Stimulated activated CD4-positive, alpha-beta T cell treated with anti-CD3 and anti-CD28 coated beads, Interleukin-4, amount 100 ng/mL, for 48 hours (primary cell): ENCODE data around the gene ABCA7.

Experiments used
- DNase-seq, 2 donors: peaks; one replicate each; pipeline ENCODE4 v3.0.0-alpha.2; 2020; ENCODE audit warnings: low read depth in 2 of 2

The ABCA7 gene

GRCh38 chr19:1055886-1056620, 16.1 kb downstream of the ABCA7 start:
- DNase-seq = no peak

GRCh38 chr19:1057176-1057855, 17.4 kb downstream of the ABCA7 start:
- DNase-seq = no peak

- DNase-seq = no peak
Observed at GRCh38 chr19:1058112-1058511, 18.2 kb downstream of the ABCA7 start.

- DNase-seq = no peak
Observed at GRCh38 chr19:1060689-1061088, 20.8 kb downstream of the ABCA7 start.

GRCh38 chr19:1061987-1062386, 22.1 kb downstream of the ABCA7 start:
- DNase-seq = no peak

- no peak for DNase-seq
Observed at GRCh38 chr19:1062387-1063029, 22.6 kb downstream of the ABCA7 start.

DNA sequence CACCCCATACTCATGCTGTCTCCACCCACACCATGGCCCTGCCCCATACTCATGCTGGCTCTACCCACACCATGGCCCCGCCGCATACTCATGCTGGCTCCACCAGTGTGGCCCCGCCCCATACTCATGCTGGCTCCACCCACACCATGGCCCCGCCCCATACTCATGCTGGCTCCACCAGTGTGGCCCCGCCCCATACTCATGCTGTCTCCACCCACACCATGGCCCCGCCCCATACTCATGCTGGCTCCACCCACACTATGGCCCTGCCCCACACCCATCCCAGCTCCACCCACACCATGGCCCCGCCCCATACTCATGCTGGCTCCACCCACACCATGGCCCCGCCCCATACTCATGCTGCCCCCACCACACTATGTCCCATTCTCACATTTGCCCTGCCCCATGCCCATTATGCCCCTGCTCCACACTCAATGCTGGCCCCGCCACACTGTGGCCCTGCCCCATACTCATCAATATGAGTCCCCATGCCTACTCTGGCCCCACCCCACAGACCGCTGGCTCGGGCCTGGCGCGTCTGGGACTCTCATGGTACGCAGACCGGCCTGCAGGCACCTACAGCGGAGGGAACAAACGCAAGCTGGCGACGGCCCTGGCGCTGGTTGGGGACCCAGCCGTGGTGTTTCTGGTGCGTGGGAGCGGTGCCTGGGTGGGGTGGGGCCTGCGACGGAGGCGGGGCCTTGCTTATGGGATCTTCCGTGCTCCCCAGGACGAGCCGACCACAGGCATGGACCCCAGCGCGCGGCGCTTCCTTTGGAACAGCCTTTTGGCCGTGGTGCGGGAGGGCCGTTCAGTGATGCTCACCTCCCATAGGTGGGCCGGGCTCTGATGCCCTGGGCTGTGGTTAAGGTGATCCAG, 23.4 kb downstream of the ABCA7 start:
- peak in 1 of 2 donors; percentile 65 for DNase-seq

- no peak for DNase-seq
Observed at GRCh38 chr19:1063909-1064660, 24.2 kb downstream of the ABCA7 start.

DNA sequence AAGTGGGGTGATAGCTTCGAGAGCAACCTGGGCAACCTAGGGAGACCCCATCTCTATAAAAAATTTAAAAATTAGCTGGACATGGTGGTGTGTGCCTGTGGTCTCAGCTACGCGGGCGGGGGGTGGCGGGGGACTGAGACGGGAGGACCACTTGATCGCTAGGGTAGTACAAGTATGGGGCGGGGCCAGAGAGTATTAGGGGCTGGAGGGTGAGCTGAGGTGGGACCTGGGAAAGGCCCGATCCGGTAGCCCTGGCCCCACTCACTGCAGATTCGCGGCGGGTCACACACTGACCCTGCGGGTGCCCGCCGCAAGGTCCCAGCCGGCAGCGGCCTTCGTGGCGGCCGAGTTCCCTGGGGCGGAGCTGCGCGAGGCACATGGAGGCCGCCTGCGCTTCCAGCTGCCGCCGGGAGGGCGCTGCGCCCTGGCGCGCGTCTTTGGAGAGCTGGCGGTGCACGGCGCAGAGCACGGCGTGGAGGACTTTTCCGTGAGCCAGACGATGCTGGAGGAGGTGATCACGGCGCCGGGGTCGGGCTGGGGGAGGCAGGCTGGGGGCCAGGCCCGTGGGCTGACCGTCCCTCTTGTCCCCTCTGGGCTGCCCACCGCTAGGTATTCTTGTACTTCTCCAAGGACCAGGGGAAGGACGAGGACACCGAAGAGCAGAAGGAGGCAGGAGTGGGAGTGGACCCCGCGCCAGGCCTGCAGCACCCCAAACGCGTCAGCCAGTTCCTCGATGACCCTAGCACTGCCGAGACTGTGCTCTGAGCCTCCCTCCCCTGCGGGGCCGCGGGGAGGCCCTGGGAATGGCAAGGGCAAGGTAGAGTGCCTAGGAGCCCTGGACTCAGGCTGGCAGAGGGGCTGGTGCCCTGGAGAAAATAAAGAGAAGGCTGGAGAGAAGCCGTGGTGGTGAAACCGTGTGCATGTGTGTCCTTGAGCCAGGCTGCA, 25.0 kb downstream of the ABCA7 start:
- peak; percentile 58 to 67 for DNase-seq

GRCh38 chr19:1065606-1066109, 25.8 kb downstream of the ABCA7 start:
- DNase-seq = no peak

GRCh38 chr19:1066251-1066747, 26.4 kb downstream of the ABCA7 start:
- no peak for DNase-seq

- DNase-seq = peak; percentile 69 to 77
Observed at GRCh38 chr19:1066748-1067340, 26.9 kb downstream of the ABCA7 start, which contains the start of gene ARHGAP45. Gene ARHGAP45, plus strand, starts transcription at chr19:1067167. Its CDS starts 239 bp downstream, at chr19:1067406.

DNA sequence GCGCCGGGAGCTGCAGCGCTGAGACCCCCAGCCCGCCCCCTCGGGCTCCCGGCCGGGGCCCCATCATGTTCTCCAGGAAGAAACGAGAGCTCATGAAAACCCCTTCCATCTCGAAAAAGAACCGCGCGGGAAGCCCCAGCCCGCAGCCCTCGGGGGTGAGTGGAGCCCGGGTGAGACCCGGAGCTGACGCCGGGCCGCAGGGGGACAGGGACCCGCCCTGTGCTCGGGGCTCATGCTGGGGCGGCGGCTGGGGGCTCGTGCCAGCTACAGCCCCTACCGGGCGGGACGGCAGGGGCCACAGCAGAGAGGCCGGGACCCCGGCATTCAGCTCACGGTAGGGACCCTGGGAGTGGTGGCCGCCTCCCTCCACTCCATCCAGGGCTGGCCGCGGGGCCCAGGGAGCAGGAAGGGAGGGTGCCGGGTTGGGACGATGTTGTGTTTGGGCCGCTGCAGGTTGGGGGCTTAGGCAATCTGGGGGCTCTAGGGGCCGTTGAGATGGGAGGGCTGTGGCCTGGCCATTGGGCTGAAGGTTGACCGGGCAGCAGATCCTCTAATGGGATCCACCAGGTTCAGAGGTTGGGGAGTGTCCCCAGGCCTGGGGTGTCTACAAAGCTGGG, 27.5 kb downstream of the ABCA7 start:
- DNase-seq = no peak

GRCh38 chr19:1068009-1069001, 28.4 kb downstream of the ABCA7 start:
- DNase-seq = no peak

GRCh38 chr19:1069009-1069779, 29.3 kb downstream of the ABCA7 start:
- DNase-seq = peak in 1 of 2 donors; percentile 57

- DNase-seq = no peak
Observed at GRCh38 chr19:1070576-1070930, 30.6 kb downstream of the ABCA7 start.
